ENCODE data around the gene LGALS3BP.

DNA sequence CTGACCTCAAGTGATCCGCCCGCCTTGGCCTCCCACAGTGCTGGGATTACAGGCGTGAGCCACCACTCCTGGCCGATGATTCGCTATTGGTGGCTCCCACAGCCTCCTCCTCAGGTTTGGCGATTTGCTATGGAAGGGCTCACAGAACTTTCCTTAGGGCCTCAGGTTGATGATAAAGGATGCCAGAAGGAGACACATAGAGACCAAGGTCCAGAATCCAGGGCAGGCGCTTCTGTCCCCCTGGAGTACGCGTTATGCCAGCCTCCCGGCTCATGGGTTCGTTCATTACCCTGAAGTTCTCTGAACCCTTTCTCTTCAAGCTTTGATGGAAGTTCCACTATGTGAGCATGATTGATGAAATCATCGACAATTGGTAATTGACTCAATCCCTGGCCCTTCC, 19.9 kb downstream of the LGALS3BP start:
- TF ChIP-seq, protein P1, sequence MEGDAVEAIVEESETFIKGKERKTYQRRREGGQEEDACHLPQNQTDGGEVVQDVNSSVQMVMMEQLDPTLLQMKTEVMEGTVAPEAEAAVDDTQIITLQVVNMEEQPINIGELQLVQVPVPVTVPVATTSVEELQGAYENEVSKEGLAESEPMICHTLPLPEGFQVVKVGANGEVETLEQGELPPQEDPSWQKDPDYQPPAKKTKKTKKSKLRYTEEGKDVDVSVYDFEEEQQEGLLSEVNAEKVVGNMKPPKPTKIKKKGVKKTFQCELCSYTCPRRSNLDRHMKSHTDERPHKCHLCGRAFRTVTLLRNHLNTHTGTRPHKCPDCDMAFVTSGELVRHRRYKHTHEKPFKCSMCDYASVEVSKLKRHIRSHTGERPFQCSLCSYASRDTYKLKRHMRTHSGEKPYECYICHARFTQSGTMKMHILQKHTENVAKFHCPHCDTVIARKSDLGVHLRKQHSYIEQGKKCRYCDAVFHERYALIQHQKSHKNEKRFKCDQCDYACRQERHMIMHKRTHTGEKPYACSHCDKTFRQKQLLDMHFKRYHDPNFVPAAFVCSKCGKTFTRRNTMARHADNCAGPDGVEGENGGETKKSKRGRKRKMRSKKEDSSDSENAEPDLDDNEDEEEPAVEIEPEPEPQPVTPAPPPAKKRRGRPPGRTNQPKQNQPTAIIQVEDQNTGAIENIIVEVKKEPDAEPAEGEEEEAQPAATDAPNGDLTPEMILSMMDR (IDR thresholded peaks at IDR 0.05), result no peak
- TF ChIP-seq POLR2A (IDR thresholded peaks at IDR 0.05), result no peak

Measured in body of pancreas (tissue), 4 donors.